Right hindlimb (tissue), 1 donor: ENCODE results near the gene DESI2.
"Not testable (repeated sequence)": the region's sequence is repeated elsewhere in the genome, so short reads cannot be mapped to it uniquely, and the experiment has no call there.

ENCODE experiments used
- DNase-seq: peaks from one replicate; pipeline ENCODE4 v3.0.0-alpha.2; 2018

The DESI2 gene

DNA sequence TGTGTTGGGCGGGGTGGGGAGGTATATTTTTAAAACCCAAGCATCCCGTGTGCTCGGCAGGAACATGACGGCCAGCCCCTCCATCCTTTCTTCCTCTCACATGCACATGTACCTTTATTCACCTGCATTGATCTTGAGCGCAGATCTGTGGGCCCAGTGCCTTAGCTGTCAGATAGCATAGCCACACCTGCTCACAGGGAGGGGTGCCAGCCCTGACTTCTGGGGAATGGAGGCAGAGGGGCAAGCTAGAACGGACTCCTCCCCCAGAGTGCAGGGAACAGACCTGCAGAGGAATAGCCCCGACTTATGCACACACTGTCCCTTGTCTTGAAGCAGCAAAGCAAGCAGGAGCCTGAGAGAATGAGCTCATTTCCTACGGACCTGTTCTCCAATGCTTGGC, 56.1 kb downstream of the DESI2 start:
- no peak for DNase-seq

DNA sequence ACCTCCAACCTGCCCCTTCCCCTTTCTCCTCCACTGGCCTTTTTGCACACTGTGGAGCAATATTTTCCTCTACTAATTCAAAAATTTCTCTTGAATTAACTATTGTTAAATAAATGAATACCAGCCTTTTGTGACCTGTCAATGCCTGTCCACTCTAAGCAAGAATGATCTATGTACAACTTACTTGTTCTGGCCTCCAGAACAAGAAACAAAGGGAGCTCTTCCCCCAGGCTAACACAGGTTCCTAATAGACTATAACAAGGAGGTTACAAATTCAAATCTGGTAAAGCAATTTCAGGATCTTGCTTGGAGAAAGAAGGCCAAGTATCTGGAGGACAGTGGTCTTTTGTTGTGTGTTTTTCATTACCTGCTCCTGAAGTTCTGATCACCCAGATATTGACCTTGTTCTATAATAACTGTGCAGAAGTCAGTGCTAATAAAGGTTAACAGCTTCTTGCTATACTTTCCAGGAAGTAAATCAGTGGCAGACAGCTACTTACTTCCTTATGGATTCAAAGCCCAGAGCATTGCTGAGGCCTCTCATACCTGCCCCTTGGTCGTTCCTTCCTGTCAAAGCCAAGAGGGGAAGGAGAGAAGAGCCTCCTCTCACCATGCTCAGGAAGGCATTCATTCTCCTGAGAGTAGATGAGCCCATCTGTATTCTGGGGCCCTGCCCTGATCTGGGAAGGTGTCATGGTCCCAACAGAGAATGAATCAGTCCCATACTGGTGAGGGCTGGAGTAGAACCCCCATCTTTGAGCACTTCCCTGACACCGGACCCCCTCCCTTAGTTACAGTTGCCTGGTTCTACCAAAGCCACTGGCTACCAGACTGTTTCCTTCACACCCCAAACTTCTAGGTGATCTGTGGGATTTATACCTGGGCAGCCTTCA, 56.8 kb downstream of the DESI2 start:
- no peak for DNase-seq

DNA sequence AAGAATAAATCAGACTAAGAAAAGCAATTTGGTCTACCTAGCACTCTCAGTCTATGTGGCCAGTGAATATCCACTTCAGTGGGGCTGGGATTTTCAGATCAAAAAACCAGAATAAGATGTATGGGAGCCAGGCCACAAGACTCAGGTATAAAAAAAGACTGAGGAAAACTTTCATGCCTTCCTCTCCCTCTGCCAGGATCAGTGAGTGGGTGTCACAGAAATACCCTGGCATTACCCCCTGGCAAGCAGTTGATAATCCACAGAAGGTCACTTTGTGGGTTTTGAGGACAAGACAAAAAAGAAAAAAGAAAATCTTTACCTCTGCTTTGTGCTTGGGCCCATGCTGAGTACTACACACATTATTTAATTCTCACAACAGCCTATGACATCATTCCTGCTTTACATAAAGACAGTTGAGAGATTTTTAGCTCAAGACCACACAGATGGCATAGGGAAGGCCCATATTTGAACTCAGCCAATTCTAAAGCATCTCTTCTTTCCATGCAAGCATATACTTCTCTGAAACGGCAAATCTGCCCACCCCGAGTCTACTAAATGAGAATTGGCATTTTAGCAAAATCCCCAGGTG, 57.6 kb downstream of the DESI2 start:
- DNase-seq: no peak

DNA sequence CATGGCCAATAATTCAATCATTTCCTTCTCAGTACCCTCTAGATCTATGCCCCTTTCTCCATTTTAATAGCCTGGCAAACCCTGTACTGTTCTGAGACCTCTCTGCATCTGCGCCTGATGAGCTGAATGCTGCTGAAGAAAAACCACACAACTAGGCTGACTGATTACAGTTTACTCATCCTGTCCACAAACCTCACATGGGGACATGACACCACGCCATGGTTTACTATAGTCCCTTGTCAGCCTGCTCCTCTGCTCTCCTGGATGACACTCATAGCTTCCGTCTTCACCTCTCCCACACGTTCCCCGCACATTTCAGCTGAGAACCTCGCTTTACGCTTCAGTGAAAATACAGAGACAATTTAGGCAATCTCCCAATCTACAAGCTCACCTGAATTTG, 59.7 kb downstream of the DESI2 start:
- no peak for DNase-seq

DNA sequence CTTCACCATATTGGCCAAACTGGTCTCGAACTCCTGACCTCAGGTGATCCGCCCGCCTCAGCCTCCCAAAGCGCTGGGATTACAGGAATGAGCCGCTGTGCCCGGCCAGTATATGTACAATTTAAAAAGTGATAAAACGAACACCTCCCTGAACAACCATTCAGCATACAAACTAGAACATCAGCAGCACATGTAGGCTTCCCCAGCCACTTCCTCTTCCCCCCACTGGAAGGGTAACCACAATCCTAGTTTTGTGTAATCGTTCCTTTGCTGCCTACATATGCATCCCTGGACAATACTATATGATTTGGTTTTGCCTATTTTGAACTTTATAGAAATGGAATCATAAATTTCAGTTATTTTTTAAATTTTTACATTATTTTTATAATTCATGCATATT, 60.4 kb downstream of the DESI2 start:
- DNase-seq: no peak

DNA sequence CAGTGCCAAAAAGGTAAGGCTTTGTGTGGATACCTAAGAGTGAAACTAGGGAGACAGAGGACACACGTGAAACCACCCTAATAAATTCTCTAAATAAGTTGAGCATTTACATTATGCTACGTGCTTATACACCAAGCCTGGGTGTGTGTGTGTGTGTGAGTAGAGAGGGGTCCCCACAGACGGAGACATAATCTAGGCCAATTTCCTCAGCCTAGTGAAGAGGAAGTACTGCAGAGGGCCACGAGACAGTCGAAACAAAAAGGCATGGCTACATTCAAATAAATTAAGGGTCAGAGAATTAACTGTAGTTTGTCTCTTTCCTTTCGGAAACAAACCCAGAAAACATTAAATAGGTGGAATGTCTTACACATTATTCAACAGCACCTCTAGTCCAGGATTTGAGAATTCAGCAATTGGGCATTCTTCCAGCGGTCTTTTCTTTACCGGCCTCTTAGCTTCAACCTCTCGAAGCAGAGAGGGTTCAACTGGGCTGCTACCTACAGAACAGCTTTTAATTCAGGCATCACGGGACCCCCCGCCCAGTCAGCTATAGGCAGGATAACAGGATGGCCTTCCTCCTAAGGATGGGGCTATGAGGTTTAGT, 75.0 kb downstream of the DESI2 start:
- DNase-seq: no peak

DNA sequence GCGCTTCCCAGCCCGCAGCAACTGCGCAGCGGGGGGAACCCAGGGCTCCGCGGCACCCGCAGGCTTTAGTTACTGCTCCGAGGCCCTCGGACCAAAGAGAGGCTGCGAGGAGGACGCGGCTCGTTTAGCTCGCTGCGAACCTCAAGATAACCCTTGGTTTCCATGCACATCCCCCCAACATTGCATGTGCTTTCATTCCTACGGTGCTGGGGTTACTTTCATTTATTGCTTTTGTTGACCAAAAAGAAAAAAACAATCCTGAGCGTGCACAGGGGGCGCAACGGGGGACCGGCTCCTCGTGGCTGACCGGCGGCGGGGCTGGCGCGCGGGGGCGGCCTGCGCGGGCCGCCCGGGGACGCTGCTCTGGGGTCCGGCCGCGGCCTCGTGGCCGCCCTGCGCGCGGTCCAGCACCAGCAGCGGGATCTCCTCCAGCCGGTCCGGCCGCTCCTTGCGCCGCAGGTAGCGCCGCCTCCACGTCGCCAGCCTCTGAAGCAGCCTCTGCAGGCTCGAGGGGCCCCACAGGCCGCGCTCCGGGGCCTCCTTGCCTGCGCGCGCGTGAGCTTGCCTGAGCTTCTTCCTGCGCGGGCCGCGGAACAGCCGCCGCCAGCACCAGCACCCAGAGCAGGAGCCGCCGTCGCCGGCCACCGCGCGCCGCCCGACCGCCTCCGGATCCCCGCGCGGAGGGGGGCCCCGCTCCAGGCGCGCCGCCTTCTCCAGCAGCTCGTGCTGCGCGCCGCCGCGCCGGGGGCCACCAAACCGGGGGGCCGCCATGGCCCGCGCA, 77.4 kb downstream of the DESI2 start:
- DNase-seq: peak; percentile 72

DNA sequence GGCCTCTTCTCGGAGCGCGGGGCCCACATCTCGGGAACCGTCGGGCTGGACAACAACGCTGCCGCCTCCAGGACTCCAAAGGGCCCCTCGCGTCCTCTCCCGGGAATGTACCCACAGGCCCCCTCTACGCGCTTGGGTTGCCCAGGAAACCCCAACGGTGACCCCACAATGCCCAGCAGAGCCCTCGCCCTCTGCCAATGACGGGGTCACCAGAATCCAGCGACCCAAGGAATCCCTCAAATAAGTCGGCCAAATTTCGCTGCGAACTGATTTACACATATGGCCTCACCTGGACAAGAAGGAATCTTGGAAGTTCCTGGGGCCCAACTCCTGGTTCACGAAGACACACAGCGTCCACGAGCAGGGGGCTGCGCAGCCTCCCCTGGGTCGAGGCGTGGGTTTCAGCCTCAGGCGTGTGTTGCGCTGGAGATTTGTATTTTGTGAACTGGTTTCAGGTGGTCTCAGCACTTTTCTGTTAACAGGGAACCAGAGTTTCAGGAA, 78.1 kb downstream of the DESI2 start:
- DNase-seq: no peak

DNA sequence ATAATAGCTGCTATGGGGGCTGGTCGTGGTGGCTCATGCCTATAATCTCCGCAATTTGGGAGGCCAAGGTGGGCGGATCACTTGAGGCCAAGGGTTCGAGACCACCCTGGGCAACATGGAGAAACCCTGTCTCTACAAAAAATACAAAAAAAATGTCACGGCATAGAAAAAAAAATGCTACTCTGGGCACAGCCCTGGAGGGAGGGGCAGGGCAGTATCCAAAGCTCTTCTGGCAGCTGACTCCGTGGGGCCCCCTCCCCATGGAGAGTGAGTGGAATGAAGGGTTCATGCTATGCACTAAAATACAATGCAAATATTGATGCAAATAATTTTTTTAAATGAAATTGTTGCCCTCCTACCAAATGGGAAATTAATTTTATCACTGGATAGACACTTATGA, 78.7 kb downstream of the DESI2 start:
- DNase-seq: no peak

DNA sequence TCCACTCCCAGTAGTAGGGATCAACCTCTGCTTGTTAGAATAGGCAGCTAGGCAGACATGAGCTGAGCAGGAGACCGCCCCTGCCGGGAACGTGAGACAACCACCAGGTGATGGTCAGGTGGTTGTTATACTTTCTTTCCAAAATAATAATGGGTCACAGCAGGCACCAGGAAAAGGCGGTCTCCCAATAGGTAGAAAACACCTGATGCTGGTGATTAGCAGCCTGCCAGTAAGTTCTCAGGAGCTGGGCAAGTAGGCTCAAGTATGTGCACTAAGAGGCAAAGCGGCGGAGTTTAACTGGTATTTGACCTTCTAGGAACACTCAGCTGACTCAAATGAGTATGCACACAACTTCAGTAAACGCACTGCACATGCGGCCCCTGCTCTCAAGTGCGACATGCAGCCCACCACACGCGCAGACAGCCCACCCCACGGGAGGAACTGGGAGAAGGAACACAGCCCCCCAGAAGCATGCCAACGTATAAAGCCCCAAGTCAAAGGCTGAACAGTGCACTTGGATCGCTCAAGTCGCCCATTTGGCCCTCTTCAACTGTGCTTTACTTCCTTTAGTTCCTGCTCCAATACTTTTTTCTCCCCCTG, 80.0 kb downstream of the DESI2 start:
- DNase-seq: no peak

DNA sequence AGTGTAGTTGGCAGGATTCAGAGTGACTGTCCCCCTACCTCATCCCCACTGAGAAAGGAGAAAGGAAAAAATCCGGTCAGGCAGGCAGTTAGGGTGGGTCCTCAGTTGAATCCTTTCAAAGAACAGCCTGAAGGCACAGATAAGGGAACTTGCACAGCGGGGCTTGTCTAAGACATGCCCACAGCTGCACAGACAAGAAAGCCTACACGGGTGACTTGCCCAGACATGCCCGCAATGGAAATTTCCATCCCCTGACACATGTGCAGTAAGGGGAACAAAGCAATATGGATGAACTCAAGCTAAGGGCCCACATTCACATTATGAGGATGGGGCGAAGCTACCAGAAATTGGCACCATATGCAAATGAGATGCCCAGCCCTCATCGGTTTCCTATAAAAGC, 82.5 kb downstream of the DESI2 start:
- DNase-seq: no peak

DNA sequence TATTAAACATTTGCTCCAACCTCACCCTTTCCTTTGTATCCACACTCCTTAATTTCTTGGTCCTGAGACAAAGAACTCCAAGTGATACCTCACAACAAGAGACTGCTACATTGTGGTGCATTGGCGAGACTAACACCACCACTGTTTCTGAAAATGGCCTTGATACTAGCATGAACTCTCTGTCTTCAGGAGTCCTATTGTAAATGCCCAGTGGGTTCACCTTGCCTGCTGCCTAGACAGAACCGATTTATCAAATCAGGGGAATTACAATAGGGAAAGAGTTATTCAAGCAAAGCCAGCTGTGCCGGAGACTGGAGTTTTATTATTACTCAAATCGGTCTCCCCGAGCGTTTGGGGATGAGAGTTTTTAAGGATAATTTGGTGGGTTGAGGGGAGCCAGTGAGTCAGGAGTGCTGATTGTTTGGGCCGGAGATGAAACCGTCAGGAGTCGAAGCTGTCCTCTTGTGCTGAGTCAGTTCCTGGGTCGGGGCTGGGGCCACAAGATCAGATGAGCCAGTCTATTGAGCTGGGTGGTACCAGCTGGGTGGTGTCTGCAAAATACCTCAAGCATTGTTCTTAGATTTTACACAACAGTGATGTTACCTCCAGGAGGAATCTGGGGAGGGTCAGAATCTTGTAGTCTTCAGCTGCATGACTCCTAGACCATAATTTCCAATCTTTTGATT, 83.1 kb downstream of the DESI2 start:
- no peak for DNase-seq

DNA sequence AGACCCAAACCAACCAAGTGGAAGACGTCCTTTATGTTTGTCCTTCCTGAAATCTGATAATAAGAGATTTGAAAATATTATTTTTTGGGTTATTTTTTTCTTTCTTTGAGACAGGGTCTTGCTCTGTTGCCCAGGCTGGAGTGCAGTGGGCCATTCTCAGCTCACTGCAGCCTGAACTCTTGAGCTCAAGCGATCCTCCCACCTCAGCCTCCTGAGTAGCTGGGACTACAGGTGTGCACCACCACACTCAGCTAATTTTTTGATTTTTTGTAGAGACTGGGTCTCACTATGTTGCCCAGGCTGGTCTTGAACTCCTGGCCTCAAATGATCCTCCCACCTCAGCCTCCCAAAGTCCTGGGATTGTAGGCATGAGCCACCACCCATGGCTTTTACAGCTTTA, 86.2 kb downstream of the DESI2 start:
- not testable (repeated sequence) for DNase-seq

DNA sequence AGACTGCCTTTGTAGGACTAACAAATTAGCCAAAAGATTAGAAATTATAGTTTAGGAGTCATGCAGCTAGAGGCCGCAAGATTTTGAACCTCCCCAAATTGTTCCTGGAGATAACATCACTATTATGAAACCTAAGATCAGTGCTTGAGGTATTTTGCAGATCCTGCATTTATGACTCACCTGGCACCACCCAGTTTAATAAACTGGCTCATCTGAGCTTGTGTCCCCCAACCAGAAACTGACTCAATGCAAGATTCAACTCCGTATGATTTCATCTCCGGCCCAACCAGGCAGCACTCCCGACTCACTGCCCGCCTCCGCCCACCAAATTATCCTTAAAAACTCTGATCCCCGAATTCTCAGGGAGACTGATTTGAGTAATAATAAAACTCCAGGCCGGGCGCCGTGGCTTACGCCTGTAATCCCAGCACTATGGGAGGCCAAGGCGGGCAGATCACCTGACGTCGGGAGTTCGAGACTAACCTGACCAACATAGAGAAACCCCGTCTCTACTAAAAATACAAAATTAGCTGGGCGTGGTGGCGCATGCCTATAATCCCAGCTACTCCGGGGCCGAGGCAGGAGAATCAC, 87.2 kb downstream of the DESI2 start:
- DNase-seq: not testable (repeated sequence)

DNA sequence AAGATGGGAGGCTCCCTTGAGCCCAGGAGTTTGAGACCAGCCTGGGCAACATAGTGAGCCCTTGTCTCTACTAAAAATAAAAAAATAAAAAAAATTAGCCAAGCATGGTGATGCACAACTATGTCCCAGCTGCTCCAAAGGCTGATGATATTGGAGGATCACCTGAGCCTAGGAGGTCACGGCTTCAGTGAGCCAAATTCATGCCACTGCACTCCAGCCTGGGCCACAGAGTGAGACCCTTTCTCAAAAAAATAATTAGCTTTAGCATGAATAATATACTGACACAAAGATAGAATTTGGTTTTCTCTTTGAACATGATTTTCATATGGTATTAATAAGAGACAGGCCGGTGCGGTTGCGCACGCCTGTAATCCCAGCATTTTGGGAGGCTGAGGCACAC, 88.8 kb downstream of the DESI2 start:
- no peak for DNase-seq

DNA sequence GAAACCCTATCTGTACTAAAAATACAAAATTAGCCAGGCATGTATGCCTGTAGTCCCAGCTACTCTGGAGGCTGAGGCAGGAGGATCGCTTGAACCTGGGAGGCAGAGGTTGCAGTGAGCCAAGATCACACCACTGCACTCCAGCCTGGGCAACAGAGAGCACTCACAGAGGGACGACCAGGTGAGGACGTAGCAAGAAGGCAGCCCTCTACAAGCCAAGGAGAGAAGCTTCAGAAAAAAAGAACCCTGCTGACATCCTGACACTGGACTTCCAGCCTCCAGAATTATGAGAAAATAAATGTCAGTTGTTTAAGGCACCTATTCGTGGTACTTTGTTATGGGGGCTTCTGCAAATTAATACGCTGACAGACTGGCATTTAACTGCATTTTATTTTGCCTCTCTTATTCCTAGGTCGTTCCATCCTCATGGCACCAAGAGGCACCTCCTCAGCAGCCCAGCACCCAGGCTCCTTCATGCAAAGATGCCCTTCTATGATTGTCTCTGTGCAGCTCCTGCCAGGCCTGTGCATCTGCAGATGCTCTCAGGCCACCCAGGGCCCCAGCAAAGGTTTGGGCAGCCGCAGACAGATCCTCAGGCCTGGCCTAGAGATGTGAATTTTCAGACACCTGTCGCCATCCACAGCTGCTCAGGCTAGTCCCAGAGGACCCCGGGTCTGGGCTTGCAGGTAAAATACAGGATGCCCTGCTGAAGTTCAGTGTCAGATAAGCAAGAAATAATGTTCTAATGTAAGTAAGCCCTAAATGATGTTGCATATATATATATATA, 96.5 kb downstream of the DESI2 start:
- no peak for DNase-seq

DNA sequence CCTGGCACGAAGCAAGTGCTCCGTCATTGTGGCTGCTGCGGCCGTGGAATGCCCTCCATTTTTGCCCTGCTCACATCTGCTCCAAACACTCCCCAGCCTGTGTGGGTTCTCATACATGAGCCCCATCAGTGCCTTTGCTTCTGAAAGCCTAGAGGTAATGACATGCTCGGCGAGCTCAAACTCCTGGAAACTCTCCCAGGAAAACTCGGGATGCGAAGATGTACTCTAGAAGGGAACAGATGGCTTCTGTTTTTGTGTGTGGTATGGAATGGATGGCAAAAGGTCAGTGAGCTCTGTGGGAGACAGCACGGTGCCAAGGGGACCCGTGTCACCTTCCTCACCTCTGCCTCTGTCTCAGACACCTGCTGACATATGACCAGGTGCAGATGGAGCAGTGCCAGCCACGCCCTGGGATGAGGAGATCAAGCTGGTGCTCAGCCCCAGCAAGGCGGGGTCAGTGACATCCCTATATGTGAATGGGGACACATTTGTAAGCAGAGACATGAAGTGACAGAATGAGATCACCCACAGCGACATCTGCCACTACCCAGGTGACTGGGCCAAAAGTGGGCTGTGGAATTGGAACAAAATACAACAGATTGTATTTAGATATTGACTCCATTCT, 98.5 kb downstream of the DESI2 start:
- no peak for DNase-seq

DNA sequence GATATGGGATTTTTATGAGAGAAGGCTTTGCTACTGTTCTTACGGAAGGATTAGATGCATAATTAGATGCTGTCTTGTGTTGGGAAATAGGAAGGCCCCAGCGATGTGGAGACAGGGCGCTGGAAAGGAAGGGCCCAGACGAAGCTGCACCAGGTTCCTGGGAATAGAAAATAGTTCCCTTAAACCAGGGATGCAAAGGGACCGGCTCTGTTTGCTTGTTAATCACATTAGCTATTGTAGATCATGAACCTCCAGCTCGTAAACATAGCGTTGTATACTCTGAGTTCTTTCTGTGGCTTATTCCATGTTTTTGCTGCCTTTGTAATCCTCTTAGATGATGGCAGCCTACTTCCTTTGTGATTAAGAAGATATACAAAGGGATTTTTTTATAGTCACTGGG, 102.7 kb downstream of the DESI2 start:
- DNase-seq: no peak

DNA sequence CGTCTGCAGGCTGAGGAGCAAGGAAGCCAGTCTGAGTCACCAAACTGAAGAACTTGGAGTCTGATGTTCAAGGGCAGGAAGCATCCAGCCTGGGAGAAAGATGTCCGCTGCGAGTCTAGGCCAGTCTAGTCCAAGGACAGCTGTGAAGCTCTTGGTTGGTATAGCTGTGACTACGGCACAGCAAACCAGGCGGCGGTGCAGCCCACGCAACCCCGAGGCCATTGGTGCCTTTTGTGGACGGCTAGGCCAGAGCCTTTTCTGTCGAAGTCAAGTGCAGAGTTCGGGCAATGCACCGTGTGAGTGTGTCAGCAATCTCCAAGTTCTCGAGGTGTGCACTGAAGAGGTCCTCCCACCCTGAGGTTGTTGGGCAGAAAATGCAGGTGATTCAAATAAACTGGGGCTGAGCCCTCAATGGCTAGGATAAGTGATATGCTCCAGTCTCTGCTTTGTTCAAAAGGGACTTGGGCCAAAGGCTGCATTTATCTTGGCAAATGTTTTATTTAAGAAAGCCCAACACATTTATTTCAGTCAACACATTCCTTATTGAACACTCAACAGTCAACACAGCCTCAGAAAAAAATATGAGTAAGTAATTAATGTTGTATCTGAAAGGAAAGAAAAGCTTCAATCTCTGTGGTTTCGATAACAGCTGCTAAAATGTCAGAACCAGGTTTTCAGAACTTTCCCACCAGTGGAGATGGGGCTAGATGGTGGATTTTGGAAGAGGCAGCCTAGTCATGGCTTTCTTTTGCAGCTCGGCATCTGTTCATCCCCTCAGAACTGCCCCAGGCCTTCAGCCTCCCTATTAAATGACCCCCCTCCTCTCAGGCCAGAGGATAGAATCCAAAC, 104.4 kb downstream of the DESI2 start:
- DNase-seq: no peak
